K562 (cell line): ENCODE measurements around the gene SCGB1A1. TPM values are rescaled to one million over a fixed set of nuclear protein-coding genes. Genes with fewer than 3 reads are reported as not detected.
A peak's percentile ranks its signal among the peaks of the same experiment; 100 is the strongest.

Source experiments
- CHD7 ChIP-seq: fragments of 200-600 bp; sonication (generic); IDR thresholded peaks from one replicate; pipeline ENCODE4 v1.6.1; 2012; ENCODE audit warnings: mild to moderate bottlenecking, low read depth, low read length, inconsistent platforms
- HIVEP1 ChIP-seq: fragments of 250-450 bp; sonication (Bioruptor Pico); IDR thresholded peaks from 2 replicates; pipeline ENCODE4 v1.4.0; 2020; ENCODE audit warnings: mild to moderate bottlenecking
- RBM14 ChIP-seq: fragments of 200-400 bp; formaldehyde crosslinking; IDR thresholded peaks from 2 replicates; pipeline ENCODE4 v1.6.1; 2018; ENCODE audit warnings: low read depth, mild to moderate bottlenecking, low read length, moderate library complexity, borderline replicate concordance; ENCODE audit not compliant: insufficient read depth
- polyA plus RNA-seq, 8 experiments: library from polyadenylated mRNA; depleted of rRNA in 4 of 8; stranded (reverse) in 5 of 8; unstranded in 3 of 8; fragments of >200 nt; fragmentation: Nextera tagmentation in 2 of 8; fragmentation: Illumina TruSeq in 1 of 8; extraction: Ambion mirVana in 2 of 8; extraction: Trizol in 1 of 8; gene quantifications; 2 replicates each; pipeline versions ENCODE4 v1.2.1 to v1.2.3, GENCODE V29; 2011 to 2014; ENCODE audit warnings: inconsistent platforms in 1 of 8, missing spikeins in 1 of 8
- total RNA-seq, 7 experiments: library from RNA; depleted of rRNA in 6 of 7; stranded (reverse); fragments of >200 nt in 6 of 7; fragmentation: Illumina TruSeq in 2 of 7; extraction: Trizol in 2 of 7; gene quantifications; 2 replicates each; pipeline versions ENCODE4 v1.2.1 to v1.2.3, GENCODE V29; 2011 to 2021; ENCODE audit warnings: low replicate concordance in 1 of 7

SCGB1A1 gene
- total and polyA plus RNA-seq, 9 of the 15 experiments (the other 6 are each of a cell fraction or from before 2014, with no cell fraction given) = 0.55 TPM; not detected in 8

- TF ChIP-seq CHD7 = no peak
- no peak for TF ChIP-seq RBM14
- 0 out of 2 replicates have a peak, but pooled peaks have one; percentile 16 for TF ChIP-seq HIVEP1 (CRISPR knock-in tag)
Measured at GRCh38 chr11:62400760-62401159, 18.1 kb upstream of the SCGB1A1 start (continued).
